NOMO-1 (cell line): ENCODE results near the gene TMEM18.
"Not testable (repeated sequence)": the region's sequence is repeated elsewhere in the genome, so short reads cannot be mapped to it uniquely, and the experiment has no call there.

Source experiments
- DNase-seq, 2 experiments: peaks; one replicate each; lab custom pipeline; 2025; ENCODE audit not compliant: unreplicated experiment in 2 of 2; lab: John Stamatoyannopoulos, UW

The TMEM18 gene

DNA sequence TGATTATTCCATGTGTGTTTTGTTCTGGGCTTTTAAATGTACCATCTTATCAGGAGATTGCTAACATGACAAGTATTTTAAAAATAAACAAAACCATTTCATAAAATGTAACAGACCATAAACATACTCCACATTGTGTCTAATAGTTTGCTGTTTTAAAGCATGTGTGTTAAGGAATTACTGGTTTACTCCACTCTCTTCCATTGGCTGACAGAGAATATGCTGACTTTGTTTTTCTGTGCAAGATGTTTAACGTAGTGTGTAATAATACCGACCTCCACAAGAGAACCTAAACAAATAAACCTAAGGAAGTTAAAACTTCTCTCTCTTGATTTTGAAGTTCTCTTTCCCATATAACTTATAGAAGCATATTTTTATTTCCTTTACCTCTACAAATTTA, 17.0 kb upstream of the TMEM18 start:
- no peak for DNase-seq

DNA sequence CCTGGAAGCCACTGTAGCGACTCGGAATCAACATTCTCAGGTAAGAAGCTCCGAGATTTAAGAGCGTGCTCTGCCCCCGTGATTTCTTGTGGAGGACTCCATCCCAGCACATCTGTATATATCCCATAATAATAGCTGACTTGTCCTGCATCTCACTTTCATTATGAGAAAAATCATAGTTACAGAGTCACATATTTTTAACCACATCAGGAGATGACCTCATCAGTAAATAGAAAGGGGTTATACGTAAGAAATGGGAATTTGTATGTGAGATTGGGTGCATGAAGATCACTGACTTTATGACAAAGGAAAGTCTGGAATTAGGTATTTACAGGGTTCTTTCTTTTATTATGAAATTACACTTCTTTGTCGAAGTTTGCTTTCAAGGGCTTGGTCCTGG, 16.4 kb upstream of the TMEM18 start:
- DNase-seq, result no peak

DNA sequence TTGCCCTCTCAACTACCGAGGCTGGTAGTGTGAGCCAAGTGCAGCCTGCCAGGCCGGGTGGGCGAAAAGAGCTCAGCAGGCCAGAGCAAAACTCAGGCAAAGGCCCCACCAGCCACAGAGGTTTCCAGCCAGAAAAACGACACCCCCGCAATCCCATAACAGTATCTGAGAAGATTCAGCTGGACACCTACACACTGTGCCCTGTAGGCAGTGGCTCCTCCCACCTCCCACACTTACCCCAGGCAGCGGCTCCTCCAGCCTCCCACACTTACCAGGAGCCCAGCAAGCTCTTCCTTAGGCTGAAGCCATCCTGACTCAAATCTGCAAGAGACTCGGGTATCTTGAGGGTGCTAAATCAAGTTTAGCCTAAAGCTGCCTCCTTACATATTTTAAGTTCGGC, 15.6 kb upstream of the TMEM18 start:
- no peak for DNase-seq

DNA sequence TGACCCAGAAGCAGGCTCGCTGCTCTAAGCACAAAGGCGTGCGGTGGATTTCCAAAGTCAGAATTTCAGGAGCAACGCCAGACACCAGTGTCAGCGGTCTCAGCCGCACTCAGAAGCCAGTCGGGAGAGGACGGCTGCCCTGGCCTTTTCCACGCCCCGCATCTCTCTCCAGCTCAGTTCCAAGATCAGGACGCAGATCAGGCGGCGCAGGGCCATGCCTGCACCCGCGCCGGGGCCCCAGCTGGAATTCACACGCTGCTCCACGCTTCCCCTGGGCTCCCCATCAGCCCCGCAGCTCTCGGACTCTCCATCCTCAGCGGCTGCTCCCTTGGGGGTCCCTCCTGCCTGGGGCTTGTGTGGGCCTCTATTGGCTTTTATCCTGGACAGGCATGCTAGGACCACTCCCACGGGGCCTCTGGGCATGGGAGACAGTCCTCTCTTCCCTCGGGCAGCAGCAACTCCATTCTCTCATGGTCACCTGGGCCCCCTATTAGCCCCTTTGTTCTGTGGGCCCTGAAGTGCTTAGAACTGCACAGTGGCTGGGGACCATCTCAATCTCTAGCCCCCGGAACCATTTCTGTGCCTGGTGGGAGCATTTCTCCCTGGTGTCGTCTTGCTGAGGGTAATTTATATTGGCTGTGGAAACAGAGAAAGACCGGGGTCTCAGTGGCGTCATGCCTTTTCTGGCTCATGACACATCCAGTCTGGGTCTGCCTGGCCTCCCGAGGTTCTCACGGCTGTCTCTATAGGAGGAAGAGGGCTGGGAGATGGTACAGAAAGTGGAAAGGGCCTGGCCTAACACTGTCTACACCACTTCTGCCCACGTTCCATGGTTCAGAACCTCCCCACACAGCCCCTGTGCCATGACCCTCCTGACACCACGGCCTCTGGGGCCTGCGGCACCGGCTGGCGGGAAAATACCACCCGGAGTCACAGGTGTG, 14.9 kb upstream of the TMEM18 start:
- DNase-seq, result no peak

DNA sequence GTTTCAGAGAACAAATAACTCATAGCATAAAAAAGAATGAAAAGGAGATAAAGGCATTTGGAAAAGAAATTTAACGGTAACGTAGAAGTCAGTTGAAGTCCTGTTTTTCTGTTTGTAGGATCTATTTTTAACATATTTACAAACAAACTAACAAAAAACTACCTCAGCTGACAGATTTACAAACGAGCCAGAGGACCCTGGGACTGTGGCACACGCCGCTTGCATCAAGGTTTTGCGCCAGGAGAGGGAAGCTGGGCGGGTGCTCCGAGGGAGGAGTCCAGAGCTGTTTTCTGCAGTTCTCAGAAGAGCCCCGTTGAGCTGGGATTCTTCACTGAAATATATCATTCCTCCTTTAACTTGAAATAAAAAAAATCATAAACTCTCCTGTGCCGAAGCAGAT, 13.6 kb upstream of the TMEM18 start:
- DNase-seq, result no peak

DNA sequence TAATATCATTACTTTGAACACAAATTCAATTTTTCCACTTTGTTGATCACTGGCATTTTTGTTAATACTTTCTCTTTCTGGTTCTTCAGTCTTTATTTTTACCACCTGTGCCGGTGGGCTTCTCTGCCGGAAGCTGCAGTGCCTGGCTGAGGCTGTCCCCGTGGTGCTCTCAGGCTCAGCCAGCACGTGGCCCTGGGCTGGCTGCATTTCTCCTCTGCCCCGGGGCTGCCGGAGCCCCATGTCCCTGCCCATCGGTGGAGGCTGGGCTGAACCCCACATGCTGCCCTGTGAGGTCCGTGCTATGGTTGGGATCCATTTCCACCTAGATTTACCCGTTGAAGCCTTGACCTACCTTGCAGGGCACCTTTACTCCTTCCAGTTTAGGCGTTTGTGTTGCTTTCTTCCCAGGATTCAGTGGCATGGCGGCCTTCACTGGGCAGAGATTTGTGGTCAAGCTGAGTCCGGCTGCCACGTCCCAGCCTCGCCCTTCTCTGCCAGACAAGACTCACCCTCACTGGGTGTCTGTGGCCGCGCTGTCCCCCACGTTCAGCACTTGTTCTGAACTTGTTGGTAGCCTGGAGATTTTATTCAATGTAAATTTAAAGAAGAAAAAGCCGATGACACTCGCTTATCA, 12.8 kb upstream of the TMEM18 start:
- no peak for DNase-seq

DNA sequence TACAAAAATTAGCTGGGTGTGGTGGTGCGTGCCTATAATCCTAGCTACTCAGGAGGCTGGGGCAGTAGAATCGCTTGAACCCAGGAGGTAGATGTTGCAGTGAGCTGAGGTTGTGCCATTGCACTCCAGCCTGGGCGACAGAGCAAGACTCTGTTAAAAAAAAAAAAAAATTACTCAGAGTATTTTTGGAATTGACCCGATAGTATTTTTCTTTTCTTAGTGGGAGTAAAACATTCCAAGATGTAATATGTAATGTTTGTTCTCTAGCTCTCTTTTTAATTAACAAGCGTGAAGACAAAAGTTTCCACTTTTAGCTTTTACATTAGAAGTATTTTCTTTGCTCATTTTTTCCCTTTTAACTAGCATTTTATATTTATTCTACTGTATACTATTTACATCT, 12.0 kb upstream of the TMEM18 start:
- no peak for DNase-seq

DNA sequence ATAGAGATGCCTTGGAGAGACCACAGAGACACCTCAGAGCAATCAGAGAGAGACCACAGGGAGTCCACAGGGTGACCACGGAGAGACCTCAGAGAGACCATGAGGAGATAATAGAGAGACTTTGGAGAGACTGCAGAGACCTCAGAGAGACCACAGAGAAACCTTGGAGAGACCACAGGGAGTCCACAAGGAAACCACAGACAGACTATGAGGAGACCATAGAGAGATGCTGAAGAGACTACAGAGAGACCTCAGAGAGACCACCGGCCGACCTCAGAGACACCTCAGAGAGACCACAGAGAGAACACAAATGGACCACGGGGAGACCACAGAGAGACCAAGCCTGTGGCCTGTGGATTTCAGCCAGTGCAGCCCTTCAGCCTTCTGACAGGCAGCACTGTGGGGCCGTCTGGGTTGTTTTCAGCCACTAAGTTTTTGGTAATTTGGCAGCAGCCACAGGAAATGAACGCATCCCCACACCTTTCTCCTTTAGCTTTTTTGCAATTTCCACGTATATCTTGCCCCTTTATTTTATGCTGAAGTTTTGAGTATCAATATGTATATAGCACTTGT, 11.4 kb upstream of the TMEM18 start:
- no peak for DNase-seq

DNA sequence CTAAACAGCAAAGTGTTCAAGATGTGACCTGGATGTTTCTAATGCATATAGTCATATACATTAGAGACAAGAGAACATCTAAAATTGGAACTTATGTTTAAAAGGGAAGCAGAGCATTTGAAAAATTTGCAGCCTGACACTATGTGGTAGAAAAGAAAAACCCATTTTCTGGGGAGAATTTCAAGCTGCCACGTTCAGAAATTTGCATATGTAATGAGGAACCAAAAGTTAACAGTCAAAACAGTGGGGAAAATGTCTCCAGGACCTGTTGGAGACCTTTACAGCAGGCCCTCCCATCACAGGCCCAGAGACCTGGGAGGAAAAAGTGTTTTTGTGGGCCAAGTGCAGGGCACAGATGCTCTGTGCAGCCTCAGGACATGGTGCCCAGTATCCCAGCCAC, 8.2 kb upstream of the TMEM18 start:
- DNase-seq, result no peak

DNA sequence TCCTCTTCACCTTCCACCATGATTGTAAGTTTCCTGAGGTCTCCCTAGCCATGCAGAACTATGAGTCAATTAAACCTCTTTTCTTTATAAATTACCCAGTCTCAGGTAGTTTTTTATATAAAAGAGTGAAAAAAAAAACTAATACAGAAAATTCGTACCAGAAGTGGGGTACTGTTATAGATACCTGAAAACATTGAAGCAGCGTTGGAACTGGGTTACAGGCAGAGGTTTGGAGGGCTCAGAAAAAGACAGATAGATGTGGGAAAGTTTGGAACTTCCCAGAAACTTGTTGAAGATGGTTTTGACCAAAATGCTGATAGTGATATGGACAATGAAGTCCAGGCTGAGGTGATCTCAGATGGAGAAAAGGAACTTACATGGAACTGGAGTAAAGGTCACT, 7.7 kb upstream of the TMEM18 start:
- DNase-seq, result not testable (repeated sequence)

DNA sequence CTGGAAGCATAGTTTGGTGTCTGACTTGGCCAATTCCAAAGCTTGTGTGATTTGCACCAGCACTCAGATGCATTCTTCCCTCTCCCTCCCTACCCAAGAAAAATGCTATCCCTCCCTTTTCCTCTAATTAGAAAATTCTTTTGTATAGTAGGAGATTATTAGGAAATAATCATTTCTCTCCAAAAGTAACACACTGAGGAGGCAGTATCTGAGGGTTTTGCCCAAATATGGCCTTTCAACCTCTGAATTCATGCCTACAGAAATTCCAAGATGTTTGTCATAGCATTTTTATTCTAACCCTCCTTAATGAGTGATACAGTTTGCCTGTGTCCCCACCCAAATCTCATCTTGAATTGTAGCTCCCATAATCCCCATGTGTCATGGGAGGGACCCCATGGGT, 5.0 kb upstream of the TMEM18 start:
- DNase-seq, result no peak

DNA sequence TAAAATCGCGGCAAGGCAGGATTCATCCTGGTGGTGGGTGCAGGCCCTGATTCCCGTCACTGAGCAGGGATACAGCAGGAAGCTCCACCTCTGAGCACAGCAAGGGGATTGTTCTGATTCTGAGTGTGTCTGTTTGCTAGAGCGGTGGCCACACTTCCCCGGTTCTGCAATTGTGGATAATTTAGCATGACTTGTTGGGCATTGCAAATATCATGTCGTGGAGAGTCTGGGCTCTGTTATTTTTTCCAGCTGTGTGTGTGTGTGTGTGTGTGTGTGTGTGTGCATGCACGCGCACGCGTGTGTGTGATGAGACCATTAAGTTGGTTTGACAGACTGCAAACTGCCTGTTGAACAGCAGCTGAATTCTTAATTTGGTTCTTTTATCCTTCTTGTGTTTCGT, 4.1 kb upstream of the TMEM18 start:
- no peak for DNase-seq

DNA sequence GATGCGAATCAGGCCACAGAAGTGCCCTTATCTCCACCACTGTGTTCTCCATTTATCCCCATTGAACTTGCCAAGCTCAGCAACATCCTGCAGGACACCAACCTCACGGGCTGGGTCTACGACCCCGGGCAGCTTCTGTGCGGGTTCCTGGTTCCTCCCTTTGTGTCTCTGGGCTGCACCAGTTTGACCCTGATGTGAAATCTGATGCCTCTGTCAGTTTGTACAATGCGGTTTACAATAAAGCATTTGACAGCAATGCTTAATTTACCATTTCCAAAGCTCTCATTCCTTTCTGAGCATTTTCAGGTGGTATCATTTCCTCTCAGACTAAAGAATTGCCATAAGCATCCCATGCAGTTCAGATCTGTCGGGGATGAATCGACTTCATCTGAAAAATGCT, 3.3 kb upstream of the TMEM18 start:
- DNase-seq, result no peak

DNA sequence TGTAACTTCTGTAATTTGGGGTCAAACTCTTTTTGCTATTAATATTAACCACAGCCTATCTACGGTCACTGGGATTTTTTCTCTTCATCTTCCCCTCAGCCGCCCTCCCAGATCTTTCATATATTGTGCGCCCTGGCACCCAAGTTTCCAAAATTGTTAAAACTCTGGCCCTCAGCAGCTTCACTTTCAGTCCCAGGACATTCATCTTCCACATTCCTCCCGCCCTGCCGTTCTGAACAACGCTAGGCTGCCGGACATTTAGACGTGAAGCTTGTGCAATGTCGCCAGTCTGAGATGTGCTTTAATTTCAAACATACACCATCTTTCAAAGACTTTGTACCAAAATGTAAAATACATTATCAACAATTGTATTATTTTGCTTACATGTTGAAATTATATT, 1.8 kb upstream of the TMEM18 start:
- no peak for DNase-seq

DNA sequence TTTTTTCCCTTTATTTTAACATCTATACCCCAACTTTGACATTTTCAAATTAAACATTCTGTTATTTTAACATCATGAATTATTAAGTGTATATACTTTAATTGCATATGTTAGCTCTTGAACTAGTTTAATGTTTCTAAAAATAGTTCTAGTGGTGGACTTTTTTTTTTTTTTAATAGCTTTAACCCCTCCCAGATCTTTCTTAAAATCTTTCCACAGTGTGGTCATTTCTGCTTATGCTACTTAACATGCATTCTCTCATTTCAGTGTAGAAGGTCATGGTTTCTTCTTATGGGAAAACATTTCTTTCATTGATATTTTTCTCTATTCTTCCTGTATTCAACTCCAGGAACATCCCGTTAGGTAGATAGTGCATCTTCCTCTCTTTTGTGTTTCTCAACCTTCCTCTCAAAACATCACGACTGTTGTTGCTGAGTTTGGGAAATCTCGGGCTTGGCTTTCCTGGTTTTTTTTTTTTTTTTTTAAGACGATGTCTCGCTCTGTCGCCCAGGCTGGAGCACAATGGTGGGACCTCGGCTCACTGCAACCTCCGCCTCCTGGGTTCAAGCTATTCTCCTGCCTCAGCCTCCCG, 849 bp upstream of the TMEM18 start:
- peak in 1 of 2 experiments; percentile 52 for DNase-seq

DNA sequence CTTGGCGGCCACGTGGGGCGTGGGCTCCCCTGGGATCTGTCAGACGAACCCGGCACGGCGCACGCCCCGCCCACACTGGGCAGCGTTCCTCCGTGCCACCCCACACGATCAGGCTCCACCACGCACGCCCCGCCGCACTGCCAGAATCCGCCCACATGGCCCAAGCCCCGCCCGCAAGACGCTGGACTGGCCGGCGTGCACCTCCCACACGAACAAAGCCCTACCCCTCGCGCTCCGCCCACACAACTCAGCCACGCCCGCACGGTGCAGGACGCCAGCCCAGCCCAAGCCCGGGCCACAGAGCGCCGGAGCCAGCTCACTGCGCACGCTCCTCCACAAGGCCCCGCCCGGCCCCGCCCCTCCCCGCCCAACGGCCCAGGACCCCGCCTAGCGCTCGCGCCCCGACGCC, 555 bp downstream of the TMEM18 start:
- peak; percentile 91 to 98 for DNase-seq

DNA sequence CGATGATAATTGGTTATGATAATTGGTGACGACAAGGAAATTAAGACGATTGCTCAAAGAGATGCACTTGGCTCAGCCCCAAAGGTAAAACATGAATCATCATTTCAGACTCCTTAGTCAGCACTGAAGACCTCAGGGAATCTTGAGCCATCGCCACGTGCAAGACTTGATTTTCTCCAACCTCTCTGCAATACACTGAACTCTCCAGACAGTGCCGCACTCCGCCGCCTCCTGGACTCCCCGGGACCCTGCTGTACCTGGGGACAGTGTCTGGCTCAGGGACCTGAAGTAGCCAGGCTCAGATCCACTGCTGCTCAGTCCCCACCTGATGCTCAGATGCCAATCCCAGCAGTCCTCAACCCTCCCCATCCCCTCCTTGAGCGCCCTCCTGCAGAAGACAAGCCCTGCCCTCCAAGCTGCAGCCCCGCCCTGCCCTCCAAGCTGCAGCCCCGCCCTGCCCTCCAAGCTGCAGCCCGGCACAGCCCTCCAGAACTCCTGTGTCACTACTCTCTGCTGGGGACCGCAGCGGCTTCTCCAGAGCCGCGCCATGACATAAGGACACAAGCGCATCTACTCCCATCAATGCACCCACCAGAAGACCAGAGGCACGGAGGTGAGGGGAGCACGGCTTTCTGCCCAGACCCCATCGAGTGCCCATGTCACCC, 1.1 kb downstream of the TMEM18 start:
- DNase-seq, result no peak

DNA sequence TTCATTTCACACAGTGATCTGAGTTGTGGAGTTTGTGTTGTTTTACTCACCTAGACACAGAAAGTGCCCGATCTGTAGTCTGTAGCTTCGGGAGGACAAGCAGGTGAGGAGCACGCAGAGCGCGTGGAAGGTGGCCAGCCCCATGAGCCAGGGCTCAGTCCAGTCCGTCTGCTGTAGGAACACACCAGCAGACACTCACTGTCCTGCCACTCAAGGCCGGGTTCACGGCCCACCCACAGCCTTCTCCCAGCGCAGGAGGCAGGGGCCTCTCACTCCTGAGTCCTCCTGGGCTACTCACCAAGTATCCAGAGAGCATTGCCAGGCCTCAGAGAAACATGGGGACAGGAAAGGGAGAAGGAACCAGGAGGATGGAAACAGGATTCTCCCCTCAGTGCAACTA, 1.7 kb downstream of the TMEM18 start:
- no peak for DNase-seq

DNA sequence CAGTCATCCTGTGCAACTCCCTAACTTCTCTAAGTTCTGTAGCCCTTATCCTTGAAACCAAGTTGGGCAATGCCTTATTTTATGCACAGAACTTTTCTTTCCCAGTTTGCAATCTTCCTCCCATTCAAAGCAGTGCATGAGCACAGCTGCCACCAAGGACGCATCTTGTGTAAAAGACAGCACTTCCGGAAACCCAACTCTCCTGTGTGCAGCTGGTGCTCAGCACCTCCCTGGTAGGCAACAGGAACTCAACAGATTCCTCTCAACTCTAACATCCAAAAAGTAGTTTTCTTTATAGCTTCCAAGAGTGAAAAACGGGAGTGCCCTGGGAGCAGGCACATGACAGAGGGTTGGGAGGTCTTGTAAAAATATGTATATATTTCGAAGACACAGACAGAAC, 2.2 kb downstream of the TMEM18 start:
- no peak for DNase-seq

DNA sequence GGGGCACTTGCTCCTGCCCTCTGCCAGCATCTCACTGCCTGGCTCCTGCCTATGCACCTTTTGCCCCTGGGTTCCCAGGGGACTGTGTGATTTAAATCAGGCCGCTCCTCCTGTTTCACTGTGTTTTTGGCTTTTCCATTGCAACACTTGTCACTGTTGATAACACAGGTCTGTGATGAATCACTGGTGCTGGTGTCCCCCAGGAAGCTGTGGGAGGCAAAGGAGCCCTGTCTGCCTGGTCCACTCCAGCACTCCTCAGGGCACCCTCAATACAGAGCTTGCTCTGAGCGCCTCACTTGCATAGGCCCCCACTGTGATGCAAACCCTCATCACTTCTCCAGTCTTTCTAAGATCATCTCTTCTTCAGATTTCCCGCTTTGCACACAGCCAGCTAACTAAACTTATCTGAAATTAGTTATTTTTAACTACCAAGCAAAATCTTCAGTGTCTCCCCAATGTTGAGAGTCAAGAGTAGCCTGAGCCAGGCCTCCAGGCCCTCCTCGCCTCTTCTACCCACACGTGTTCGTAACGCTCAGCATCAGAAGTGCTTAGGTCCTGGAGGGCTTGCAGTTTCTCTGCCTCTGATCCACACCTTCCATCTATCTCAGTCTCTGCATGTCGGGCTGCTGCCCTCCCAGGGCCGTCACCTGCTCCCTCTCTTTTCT, 2.8 kb downstream of the TMEM18 start:
- DNase-seq, result no peak
